Spinal cord (tissue), 10 donors: ENCODE results near the gene NUP85. TPM values are rescaled to one million over a fixed set of nuclear protein-coding genes. Genes with fewer than 3 reads are reported as not detected.
"Not testable (repeated sequence)": the region's sequence is repeated elsewhere in the genome, so short reads cannot be mapped to it uniquely, and the experiment has no call there.

Experiments
- DNase-seq, 6 donors: peaks; one replicate each; pipeline versions ENCODE4 v3.0.0 to v3.0.0-alpha.2; 2013 to 2015; ENCODE audit warnings: low spot score in 6 of 6, low read depth in 4 of 6
- H3K27ac ChIP-seq: one replicate; pipeline ENCODE4 v1.5.1; 2013; ENCODE audit warnings: low read depth, low read length, control low read depth
- H3K27me3 ChIP-seq: one replicate; pipeline ENCODE4 v1.6.1; 2013; ENCODE audit warnings: low read length; ENCODE audit not compliant: control insufficient read depth, insufficient read depth
- H3K36me3 ChIP-seq: one replicate; pipeline ENCODE4 v1.6.1; 2013; ENCODE audit warnings: low read length; ENCODE audit not compliant: control insufficient read depth, insufficient read depth
- H3K4me1 ChIP-seq: one replicate; pipeline ENCODE4 v1.6.1; 2013; ENCODE audit warnings: low read length; ENCODE audit not compliant: control insufficient read depth, insufficient read depth
- H3K4me3 ChIP-seq: one replicate; pipeline ENCODE4 v1.5.1; 2013; ENCODE audit warnings: low read depth, low read length, control low read depth
- H3K9me3 ChIP-seq: one replicate; pipeline ENCODE4 v1.6.1; 2013; ENCODE audit warnings: low read length; ENCODE audit not compliant: control insufficient read depth, insufficient read depth
- WGBS: methylation state at CpG from one replicate; pipeline ENCODE4 v1.1.5; 2013; ENCODE audit warnings: missing lambda C conversion rate; ENCODE audit not compliant: insufficient coverage; 5-methylcytosine and 5-hydroxymethylcytosine counted together
- polyA plus RNA-seq, 2 donors: library from polyadenylated mRNA; unstranded; fragments of 120-200 nt; gene quantifications; one replicate each; pipeline ENCODE4 v1.2.1, GENCODE V29; 2013; ENCODE audit not compliant: insufficient read length in 2 of 2
- total RNA-seq, 2 donors: library from RNA; depleted of rRNA in 1 of 2; stranded (reverse); fragments of 120-200 nt in 1 of 2; fragments of >200 nt in 1 of 2; gene quantifications; one replicate each; pipeline versions ENCODE4 v1.2.3 to v1.2.4, GENCODE V29; 2013 to 2014
- donor health status: healthy.

The NUP85 gene
- total and polyA plus RNA-seq, 4 donors = 29.8 to 63.0 (median 42.6) TPM

- Histone ChIP-seq H3K27ac (no peak overlapping the region), H3K9me3 (no peaks in the 10 kb centered on the region), H3K27me3 (no peaks in the 10 kb centered on the region), H3K36me3 (peaks cover 72% of the 10 kb centered on the region), H3K4me1 (peaks cover 8% of the 10 kb centered on the region), H3K4me3 (no peak overlapping the region)
- no peak for DNase-seq
- 92% methylated on average over 4 of the region's 6 CpGs for WGBS
Observed at GRCh38 chr17:75245011-75245410, 39.5 kb downstream of the NUP85 start.

- Histone ChIP-seq H3K4me1 (no peaks in the 10 kb centered on the region), H3K27me3 (no peaks in the 10 kb centered on the region), H3K9me3 (no peaks in the 10 kb centered on the region), H3K27ac (no peak overlapping the region), H3K4me3 (no peak overlapping the region), H3K36me3 (peaks cover 58% of the 10 kb centered on the region)
- WGBS = 92% methylated on average over 11 of the region's 12 CpGs
- DNase-seq = no peak
Observed at GRCh38 chr17:75246404-75246803, 40.9 kb downstream of the NUP85 start.

GRCh38 chr17:75249564-75249963, 44.1 kb downstream of the NUP85 start:
- Histone ChIP-seq H3K9me3 (no peaks in the 10 kb centered on the region), H3K36me3 (peaks cover 27% of the 10 kb centered on the region), H3K27ac (no peak overlapping the region), H3K4me1 (no peaks in the 10 kb centered on the region), H3K4me3 (no peak overlapping the region), H3K27me3 (no peaks in the 10 kb centered on the region)
- WGBS = 82% methylated on average over 4 of the region's 4 CpGs
- no peak for DNase-seq

GRCh38 chr17:75250009-75250471, 44.6 kb downstream of the NUP85 start:
- DNase-seq = no peak
- Histone ChIP-seq H3K27me3 (no peaks in the 10 kb centered on the region), H3K36me3 (peaks cover 23% of the 10 kb centered on the region), H3K9me3 (no peaks in the 10 kb centered on the region), H3K4me3 (no peak overlapping the region), H3K27ac (no peak overlapping the region), H3K4me1 (no peaks in the 10 kb centered on the region)
- WGBS = 77% methylated on average over 9 of the region's 11 CpGs

DNA sequence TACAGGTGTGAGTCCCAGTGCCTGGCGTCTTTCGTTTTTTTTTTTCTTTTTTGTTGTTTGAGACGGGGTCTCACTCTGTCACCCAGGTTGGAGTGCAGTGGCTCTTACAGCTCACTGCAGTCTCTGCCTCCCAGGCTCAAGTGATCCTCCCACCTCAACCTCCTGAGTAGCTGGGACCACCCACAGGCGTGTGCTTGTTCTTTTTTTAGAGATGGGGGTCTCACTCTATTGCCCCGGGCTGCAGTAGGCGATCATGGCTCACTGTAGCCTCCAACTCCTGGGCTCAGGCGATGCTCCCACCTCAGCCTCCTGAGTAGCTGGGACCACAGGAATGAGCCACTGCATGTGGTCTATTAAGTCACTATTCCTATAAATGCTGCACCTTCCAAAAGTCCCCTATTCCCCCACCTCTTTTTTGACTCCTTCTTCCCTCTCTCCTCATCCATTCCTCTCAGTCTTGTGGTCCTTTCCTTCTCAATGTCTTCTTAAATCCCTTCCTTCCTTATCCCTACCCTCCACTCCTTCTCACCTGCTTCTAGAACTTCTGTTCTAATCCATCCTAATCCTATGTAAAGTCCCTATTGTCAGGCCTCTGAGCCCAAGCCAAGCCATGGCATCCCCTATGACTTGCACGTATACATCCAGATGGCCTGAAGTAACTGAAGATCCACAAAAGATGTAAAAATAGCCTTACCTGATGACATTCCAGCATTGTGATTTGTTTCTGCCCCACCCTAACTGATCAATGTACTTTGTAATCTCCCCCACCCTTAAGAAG, 46.7 kb downstream of the NUP85 start:
- peaks cover 8% of the 10 kb centered on the region for H3K36me3 ChIP-seq
- no peaks in the 10 kb centered on the region for H3K9me3 ChIP-seq
- DNase-seq = no peak
- H3K4me1 ChIP-seq = no peaks in the 10 kb centered on the region
- H3K27me3 ChIP-seq = no peaks in the 10 kb centered on the region
- no peak overlapping the region for H3K27ac ChIP-seq
- 98% methylated on average over 8 of the region's 8 CpGs for WGBS
- no peak overlapping the region for H3K4me3 ChIP-seq

DNA sequence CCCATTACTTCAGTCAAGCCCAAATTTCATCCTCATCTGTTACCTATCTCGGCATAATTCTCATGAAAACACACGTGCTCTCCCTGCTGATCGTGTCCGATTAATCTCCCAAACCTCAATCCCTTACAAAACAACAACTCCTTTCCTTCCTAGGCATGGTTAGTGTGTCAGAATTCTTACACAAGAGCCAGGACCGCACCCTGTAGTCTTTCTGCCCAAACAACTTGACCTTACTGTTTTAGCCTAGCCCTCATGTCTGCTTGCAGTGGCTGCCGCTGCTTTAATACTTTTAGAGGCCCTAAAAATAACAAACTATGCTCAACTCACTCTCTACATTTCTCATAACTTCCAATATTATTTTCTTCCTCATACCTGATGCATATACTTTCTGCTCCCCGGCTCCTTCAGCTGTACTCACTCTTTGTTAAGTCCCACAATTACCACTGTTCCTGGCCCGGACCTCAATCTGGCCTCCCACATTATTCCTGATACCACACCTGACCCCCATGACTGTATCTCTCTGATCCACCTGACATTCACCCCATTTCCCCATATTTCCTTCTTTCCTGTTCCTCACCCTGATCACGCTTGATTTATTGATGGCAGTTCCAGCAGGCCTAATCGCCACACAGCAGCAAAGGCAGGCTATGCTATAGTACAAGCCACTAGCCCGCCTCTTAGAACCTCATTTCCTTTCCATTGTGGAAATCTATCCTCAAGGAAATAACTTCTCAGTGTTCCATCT, 50.6 kb downstream of the NUP85 start:
- WGBS = 93% methylated on average over 4 of the region's 11 CpGs
- H3K27me3 ChIP-seq, DNase-seq, H3K9me3 ChIP-seq, H3K4me1 ChIP-seq, H3K27ac ChIP-seq, H3K36me3 ChIP-seq, H3K4me3 ChIP-seq: not testable (repeated sequence)

- 100% methylated on average over 1 of the region's 2 CpGs for WGBS
- not testable (repeated sequence) for DNase-seq, H3K4me1 ChIP-seq, H3K9me3 ChIP-seq, H3K27me3 ChIP-seq, H3K36me3 ChIP-seq, H3K27ac ChIP-seq, H3K4me3 ChIP-seq
Observed at GRCh38 chr17:75257228-75257627, 51.7 kb downstream of the NUP85 start.

GRCh38 chr17:75260641-75261335, 55.3 kb downstream of the NUP85 start:
- H3K9me3 ChIP-seq = no peaks in the 10 kb centered on the region
- WGBS = under 1% methylated on average over 26 of the region's 31 CpGs
- H3K36me3 ChIP-seq = peaks cover 15% of the 10 kb centered on the region
- H3K4me1 ChIP-seq = peaks cover 17% of the 10 kb centered on the region
- no peaks in the 10 kb centered on the region for H3K27me3 ChIP-seq
- H3K27ac ChIP-seq = peak overlapping the region; percentile 99
- peak overlapping the region; percentile 99 for H3K4me3 ChIP-seq
- no peak for DNase-seq

GRCh38 chr17:75261336-75262111, 56.0 kb downstream of the NUP85 start, which contains the start of the genes GGA3 and MRPS7:
Gene GGA3 (minus strand): TSS chr17:75261606. CDS start chr17:75261587, 19 bp downstream.
Gene MRPS7 (plus strand): TSS chr17:75261879. CDS start chr17:75261901, 22 bp downstream.
- Histone ChIP-seq H3K27me3 (no peaks in the 10 kb centered on the region), H3K36me3 (peaks cover 23% of the 10 kb centered on the region), H3K4me1 (peaks cover 22% of the 10 kb centered on the region), H3K9me3 (no peaks in the 10 kb centered on the region), H3K27ac (peak within 1 kb of the TSS; percentile 99), H3K4me3 (peak within 1 kb of the TSS; percentile 99)
- under 1% methylated on average over 69 of the region's 69 CpGs for WGBS
- peak; percentile 91 to 99 (median 94) for DNase-seq
